ENCODE results near the gene POLR2L.

The POLR2L gene

GRCh38 chr11:802018-802617 lies 40.2 kb downstream of the POLR2L start:
- TF ChIP-seq CTCF (IDR thresholded peaks at IDR 0.05; ENCODE audit: low read depth, low read length): no peak
- H3K4me3 ChIP-seq (ENCODE audit: low read depth, low read length): no peak overlapping the region
- no peak for DNase-seq (ENCODE audit: low read depth, low spot score)
- in situ Hi-C loops (cut with HindIII; ENCODE audit: low sequenced_read_pairs): no loop called here

GRCh38 chr11:801097-801780 lies 41.1 kb downstream of the POLR2L start:
- DNase-seq (ENCODE audit: low read depth, low spot score): no peak
- H3K4me3 ChIP-seq (ENCODE audit: low read depth, low read length): no peak overlapping the region
- in situ Hi-C loops (cut with HindIII; ENCODE audit: low sequenced_read_pairs): no loop called here
- TF ChIP-seq CTCF (IDR thresholded peaks at IDR 0.05; ENCODE audit: low read depth, low read length): no peak

- in situ Hi-C loops (cut with HindIII; ENCODE audit: low sequenced_read_pairs): no loop called here
- no peak overlapping the region for H3K4me3 ChIP-seq (ENCODE audit: low read depth, low read length)
- DNase-seq (ENCODE audit: low read depth, low spot score): no peak
- TF ChIP-seq CTCF (IDR thresholded peaks at IDR 0.05; ENCODE audit: low read depth, low read length): no peak
Observed at GRCh38 chr11:800473-800872, 41.9 kb downstream of the POLR2L start.

GRCh38 chr11:799641-800316 lies 42.5 kb downstream of the POLR2L start:
- TF ChIP-seq CTCF (IDR thresholded peaks at IDR 0.05; ENCODE audit: low read depth, low read length): no peak
- H3K4me3 ChIP-seq (ENCODE audit: low read depth, low read length): no peak overlapping the region
- no peak for DNase-seq (ENCODE audit: low read depth, low spot score)
- in situ Hi-C loops (cut with HindIII; ENCODE audit: low sequenced_read_pairs): no loop called here

- in situ Hi-C loops (cut with HindIII; ENCODE audit: low sequenced_read_pairs): no loop called here
- peak within 1 kb of the TSS; percentile 71 for H3K4me3 ChIP-seq (ENCODE audit: low read depth, low read length)
- peak; percentile 68 for DNase-seq (ENCODE audit: low read depth, low spot score)
- peak; percentile 64 for TF ChIP-seq CTCF (IDR thresholded peaks at IDR 0.05; ENCODE audit: low read depth, low read length)
Observed at GRCh38 chr11:798093-798713, 44.1 kb downstream of the POLR2L start, which contains the start of gene SLC25A22. Gene SLC25A22 (minus strand): TSS chr11:798281. CDS start chr11:795006, 3,275 bp downstream.

- in situ Hi-C loops (cut with HindIII; ENCODE audit: low sequenced_read_pairs): no loop called here
- no peak for TF ChIP-seq CTCF (IDR thresholded peaks at IDR 0.05; ENCODE audit: low read depth, low read length)
- peak; percentile 91 for DNase-seq (ENCODE audit: low read depth, low spot score)
- H3K4me3 ChIP-seq (ENCODE audit: low read depth, low read length): peak overlapping the region; percentile 71
Observed at GRCh38 chr11:797296-798092, 44.8 kb downstream of the POLR2L start.

Data from astrocyte of the spinal cord (primary cell).